ENCODE data around the gene SERPINA10.

Gene SERPINA10, protein sequence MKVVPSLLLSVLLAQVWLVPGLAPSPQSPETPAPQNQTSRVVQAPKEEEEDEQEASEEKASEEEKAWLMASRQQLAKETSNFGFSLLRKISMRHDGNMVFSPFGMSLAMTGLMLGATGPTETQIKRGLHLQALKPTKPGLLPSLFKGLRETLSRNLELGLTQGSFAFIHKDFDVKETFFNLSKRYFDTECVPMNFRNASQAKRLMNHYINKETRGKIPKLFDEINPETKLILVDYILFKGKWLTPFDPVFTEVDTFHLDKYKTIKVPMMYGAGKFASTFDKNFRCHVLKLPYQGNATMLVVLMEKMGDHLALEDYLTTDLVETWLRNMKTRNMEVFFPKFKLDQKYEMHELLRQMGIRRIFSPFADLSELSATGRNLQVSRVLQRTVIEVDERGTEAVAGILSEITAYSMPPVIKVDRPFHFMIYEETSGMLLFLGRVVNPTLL

DNA sequence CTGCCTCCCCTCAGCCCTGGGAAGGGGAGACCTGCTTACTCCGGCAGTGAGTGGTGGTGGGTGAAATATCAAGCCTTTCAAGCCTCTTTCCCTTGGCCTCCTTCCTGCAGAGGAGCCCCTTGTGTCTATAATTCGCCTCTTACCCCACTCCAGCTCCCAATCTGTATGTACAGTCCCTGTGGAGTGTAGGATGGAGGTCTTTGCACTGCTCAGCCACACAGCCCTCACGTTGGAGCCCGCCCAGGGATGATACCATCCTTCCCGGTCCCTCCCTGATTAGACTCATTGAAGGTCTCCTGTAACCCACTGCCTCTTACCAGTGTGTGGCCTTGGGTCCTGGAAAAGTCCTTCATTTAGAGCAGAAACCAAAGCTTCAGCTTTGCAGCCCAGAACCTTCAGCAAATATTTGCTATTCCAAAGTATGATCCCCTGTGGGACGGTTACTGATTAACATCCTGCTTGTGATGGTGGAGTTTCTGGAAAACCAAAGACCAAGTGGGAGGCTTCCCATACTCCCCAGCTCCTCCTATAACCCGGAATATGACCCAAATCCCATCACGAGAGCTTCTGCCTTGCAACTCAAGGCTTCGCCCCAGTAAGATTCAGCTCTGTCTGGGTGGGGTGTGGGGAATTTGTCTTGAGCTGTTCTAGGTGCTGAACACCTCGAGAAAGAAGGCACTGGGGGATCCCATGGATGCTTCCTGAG is at the start of gene SERPINA10:
Gene SERPINA10, minus strand, starts transcription at position 397 of the 706 bp plus-strand sequence. CDS start 2,675 bp downstream, outside the sequence.
- DNase-seq = no peak

DNA sequence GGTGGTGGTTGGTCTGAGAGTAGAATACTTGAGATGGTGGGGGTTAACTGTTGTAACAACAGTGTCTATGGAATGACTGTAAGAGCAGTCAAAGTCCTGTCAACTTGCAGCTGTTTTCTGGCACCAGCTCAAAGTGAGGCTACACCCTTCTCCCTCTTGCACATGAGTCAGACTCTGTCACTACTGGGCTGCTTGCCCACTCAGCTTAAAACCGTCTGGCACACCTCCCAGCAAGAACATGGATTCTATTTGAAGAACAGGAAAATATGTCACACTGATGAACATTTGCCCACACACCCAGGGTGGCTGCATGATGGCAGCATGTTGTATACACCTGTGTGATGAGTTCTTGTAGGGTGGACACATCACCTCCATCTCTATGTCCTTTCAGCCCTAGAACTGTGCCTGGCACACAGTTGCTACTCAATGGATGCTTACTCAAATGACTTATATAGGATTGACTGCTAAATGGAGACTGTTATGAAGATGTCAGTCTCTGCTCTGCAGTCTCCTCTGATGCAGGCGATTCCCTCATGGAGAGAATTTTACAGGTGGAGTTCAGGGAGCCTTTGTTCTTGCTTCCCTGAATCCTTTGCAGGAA is 49.4 kb upstream of the SERPINA10 start:
- no peak for DNase-seq

DNA sequence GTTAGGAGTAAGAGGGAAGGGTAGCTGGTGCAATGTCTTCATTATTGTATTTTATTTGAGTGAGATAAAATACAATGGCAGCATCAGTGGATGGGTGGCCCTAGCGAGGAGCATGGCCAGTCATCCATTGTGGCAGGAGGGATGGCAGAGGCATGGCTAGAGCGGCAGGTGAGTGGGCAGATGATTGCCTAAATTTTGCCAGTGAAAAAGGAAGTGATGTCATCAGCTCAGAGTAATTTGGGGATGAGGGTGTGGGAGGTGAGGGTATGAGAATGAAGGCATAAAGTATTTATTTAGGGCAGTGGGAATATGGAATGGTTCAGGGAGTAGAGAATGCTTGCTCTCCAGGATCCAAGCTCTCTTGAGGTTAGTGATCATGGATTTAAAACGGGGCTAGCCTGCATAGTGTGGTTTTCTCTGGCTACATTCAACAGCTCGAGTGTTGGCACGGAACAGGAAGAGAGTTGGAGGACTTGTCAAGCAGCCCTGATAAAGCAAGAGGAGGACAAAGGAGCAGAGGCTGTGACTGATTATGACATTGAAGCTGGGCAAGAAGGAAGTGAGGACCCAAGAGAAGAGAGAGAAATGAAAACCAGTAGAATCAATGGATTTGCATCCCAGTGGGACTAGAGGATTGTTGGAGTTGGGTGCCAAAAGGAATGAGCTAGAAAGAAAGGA is 48.7 kb upstream of the SERPINA10 start:
- no peak for DNase-seq

DNA sequence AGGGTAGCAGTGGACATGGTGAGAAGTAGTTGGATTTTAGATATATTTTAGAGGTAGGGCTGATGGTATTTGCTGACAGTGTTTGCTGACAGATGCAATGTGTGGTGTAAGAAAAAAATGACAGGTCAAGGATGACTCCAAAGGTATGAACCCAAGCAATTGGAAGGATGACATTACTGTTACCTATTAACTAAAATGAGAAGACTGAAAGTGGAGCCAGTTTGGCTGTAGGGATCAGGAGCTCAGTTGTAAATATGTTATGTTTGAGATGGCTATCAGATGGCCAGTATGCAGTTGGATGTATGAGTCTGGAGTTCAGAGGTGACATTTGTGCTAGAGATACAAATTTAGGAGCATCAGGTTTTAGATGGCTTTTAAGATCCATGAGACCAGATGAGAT is 47.5 kb upstream of the SERPINA10 start:
- no peak for DNase-seq

DNA sequence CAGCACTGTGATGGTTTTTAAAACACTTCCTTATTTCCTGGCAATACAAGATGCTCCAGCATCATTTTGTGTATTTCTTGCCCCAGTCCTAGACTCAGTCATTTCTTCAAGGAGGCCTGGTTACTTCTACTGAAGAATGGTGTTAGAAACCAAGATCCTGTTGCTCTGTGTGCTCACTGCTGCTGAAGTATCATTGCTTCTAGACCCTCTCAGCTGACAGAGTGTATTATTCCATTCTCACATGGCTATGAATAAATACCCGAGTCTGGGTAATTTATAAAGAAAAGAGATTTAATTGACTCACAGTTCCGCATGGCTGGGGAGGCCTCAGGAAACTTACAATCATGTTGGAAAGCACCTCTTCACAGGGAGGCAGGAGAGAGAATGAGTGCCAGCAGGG is 45.0 kb upstream of the SERPINA10 start:
- no peak for DNase-seq

DNA sequence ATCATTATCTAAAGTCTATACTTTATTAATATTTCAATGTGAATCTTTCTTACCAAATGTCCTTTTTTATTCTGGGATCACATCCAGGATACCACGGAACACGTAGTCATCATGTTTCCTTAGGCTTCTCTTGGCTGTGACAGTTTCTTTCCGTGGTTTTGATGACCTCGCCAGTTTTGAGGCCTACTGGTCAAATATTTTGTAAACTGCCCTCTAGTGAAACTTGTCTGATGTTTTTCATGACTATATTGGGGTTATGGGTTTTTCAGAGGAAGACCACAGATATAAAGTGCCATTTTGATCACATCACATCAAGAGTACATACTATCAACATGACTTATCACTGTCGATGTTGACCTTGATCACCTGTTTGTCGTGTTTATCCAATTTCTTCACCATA is 44.2 kb upstream of the SERPINA10 start:
- DNase-seq = no peak

DNA sequence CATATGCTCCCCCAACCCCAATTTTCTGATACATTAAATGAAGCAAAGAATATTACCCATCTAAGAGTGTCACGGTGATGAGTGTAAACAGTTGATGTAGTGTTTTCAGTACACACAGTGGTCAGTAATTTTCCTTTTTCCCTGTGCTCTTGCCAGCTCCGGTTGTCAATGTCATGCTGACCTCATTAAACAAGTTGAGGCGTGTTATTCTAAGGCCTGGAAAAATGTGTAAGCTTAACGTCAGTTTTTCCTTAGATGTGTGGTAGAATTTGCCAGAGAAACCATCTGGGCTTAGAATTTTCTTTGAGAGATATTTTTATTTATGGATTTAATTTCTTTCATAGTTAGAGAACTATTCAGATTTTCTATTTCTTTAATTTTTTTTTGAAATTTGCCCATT is 41.8 kb upstream of the SERPINA10 start:
- no peak for DNase-seq

DNA sequence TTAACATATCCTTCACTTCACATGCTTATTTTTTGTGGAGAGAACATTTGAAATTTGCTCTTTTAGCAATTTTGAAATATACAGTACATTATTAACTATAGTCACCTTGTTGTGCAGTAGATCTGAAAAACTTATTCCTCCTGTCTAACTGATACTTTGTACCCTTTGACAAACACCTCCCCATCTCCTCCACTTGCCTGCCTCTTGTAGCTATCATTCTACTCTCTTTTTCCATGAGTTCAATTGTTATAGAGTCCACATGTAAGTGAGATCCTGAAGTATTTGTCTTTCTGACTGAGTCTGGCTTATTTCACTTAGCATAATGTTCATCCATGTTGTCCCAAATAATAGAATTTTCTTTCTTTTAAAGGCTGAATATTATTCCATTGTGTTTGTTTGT is 39.5 kb upstream of the SERPINA10 start:
- DNase-seq = no peak

DNA sequence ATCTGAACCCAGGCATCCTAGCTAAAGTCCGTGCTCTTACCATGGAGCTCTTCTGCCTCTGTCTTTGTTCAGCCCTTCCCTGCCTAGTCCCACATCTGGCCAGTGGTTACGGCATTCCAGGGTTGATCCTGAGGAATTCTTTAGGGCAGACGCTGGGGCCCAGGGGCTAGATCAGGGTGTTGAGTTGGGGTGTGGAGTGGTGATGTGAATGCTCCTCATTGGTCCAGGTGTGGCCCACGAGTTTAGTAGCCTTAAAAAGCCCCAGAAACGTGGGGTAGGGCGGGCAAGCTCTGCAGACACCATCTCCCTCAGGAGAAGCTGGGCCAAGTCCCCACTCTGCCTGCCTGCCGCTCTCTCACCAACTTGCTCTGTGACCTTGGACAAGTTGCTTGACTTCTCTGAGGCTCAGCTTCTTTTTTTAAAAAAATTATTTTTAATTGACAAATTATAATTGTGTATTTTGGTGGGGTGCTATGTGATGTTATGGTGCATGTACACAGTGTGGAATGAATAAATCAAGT is 39.1 kb upstream of the SERPINA10 start:
- DNase-seq = no peak

DNA sequence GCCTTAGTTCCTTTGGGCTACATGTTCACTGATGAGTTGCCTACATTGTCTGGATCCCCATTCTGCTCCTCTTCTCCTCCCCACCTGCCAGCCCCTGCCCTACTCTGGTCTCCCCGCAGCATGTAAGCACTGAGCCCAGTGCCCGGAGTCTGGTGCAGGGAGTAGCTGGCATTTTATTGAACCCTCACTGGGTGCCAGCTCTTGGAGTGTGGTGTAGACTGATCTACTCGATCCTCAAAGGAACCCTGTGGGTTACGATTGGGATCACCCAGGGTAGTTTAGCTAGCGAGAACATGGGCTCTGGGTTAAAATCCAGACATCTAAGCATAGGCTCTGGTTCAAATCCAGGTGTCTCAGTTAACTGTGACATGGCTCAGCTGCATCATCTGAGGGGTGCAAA is 38.4 kb upstream of the SERPINA10 start:
- no peak for DNase-seq

DNA sequence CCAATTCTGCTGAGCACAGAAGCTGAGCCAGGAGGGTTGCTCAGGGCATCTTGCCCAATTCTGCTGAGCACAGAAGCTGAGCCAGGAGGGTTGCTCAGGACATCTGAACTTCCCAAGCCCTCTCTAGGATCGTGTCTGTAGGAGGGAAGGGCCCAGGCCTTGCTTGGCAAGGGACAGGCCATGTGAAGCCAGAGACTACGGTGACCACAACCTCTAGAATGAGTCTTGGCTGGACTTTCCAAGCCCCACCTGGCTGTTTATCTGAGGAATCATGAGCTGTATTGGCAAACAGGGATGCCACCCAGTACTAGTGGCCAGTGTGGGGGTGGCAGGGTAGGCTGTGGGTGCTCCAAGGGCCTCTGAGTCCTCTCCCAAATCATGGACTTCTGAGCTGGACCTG is 37.8 kb upstream of the SERPINA10 start:
- no peak for DNase-seq

DNA sequence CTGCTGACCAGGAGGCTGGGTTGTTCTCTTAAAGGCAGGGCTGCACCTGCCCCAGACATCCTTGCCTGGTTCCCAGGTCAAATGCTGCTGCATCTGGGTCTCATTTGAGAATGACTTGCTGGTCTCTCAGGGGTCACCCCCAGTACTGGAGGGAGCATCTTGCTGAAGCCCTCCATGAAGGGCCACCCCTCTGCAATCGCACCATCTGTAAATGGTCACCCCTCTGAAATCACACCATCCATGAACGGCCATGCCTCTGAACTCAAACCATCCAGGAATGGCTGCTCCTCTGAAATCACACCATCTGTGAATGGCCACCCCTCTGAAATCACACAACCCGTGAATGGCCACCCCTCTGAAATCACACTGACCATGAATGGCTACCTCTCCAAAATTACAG is 37.4 kb upstream of the SERPINA10 start:
- no peak for DNase-seq

DNA sequence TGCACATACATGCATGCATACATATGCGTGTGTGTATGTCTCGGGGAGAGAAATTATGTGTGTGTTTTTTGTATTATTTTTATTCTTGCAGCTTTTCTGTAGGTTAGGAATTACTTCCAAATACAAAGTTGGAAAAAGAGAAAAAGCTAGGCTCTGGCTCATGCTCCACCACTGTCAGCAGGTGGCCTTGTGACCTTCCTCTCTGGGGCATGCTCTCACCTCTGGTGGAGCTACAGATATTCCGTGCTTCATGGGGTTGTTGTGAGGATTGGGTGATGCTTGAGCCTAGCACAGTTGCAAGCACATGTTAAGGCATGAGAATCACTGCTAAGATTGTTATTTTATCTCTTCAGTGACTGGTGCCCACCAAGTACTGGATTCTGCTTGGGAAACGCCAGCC is 36.8 kb upstream of the SERPINA10 start:
- DNase-seq = no peak

DNA sequence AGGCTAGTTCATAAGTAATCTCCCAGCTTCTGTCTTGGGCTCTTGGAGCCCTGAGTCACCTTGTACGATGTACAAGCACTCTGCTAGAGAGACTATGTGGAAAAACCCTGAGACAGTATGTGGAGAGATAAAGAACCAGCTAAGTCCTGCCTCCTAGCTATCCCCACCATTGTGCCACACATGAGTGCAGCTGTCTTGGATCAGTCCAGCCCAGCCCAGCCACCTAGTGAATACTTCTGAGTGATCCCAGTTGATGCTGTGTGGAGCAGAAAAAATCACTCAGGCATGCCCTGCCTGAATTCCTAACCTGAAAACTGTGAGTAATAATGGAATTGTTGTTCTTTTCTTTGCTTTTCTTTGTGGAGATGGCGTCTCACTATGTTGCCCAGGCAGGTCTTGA is 35.1 kb upstream of the SERPINA10 start:
- DNase-seq = no peak

DNA sequence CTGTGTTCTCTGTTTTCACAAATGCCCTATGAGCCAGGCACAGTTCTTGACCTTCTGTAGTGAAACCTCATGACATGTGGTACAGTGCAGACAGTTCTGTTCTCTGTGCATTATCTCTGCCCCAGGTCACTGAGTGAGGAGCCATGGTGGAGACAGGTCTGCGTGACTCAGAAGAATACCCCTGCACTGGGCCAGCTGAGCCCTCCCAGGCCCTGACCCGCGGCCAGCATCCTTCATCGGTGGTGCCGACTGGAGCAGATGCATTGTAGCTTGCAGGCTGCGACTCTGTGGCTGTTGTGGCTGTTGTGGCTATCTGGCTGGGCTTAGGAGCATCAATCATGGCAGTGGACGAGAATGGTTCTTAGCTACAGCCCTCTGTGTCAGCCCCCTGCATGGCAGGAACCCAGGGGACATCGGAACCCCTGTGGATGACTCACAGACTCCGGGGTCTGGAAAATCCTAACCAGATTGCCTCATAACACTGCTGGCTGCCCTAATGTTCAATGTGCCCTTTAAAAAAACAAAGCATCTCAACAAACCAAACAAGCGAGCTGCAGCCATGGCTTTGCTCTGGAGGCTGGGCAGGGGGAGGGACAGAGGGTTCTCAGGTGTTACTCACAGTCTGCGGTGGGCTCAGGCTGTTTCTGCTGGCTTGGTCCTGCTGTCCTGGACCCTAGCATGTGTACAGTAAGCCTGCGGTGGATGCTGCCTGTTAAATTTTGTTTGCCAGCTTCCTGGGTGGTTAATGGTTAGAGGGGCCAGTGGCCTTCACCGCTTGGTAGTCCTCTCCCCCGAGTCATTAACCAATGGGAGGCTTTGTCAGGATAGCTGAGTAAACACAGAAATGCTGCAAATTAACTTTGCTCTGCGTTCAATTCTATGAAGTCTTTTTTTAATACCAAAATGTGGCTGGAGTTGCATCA is 29.8 kb upstream of the SERPINA10 start, which contains the start of gene SERPINA6:
Gene SERPINA6, minus strand, starts transcription at position 689 of the 923 bp plus-strand sequence. CDS start 8,688 bp downstream, outside the sequence.
- DNase-seq = no peak

DNA sequence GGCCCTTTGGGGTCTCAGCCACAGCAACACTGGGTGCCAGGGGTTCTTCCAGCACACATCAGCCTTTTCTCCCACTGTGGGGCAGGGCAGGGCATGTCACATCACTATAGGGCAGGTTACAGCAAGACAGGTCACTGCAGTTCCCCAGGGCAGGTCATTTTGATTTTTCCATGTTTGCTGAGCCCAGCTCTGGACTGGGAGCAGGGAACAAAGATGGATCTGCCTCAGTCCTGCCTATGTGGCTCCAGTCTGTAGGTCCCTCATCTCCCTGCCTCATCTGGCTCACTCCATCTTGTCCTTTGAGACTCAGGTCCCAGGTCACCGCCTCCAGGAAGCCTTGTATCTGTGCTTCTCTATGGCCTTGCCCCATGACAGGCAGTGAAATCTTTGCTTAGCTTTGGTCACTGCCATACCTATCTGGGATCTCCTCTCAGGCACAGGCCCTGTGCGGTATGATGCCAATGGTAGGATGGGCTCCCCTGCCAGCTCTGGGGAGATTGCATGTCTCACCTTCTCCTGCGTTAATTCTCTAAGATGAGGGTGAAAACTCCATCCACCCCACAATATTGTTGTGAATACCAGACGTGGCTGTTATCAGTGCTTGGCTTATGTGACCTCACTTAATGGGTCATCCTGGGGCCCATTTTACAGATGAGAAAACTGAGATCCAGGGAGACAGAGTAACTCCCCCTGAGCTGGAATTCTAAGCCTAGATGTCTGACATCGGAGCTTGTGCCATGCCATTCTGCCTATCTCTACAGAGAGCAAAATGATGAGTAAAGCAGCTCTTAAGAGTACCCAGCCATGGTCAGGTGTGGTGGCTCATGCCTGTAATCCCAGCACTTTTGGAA is 28.6 kb upstream of the SERPINA10 start:
- no peak for DNase-seq

DNA sequence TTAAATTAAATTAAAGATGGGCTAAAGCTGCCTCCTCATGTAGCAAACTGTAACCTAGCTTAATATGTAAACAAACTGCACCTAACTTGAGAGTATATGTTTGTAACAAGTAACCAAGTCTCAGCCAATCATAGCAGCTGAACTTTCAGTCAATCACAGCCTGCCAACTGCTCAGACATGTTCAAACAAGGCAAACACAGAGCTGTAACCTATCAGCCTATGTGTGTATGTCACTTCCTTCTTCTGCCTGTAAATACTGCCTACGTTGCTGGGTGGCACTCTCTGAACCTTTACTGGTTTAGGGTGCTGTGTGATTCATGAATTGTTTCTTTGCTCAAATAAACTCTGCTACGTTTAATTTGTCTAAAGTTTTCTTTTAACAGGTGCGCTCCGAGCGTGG is 27.2 kb upstream of the SERPINA10 start:
- no peak for DNase-seq

DNA sequence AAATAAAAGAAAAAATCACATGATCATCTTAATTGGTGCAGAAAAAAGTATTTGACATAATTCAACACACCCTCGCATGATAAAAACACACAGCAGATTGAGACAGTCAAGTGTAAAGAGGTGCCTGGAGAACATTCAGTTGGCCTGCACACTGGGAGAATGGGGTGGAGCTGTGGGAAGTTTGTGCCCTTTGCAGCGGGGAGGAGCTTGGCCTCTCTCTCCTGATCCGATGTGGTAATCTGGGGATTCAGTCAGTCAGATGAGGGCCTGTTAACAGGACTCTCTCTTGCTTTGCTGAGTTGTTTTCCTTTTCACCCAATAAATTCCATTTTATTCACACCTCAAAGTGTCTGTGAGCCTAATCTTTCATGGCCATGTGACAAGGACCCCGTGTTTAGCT is 24.2 kb upstream of the SERPINA10 start:
- no peak for DNase-seq

DNA sequence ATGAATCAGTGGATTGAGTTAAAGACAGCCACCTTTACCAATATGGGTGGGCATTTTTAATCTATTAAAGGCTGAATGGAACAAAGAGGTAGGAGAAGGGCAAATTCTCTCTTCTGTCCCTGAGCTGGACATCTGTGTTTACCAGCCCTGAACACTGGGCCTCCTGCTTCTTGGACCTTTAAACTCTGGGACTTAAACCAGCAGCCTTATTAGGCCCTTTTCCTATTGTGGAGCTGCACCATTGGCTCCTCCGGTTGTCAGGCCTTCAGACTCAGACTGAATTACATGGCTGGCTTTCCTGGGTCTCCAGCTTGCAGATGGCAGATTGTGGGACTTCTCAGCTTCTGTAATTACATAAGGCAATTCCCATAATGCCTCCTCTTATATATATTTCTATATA is 23.6 kb upstream of the SERPINA10 start:
- DNase-seq = no peak

DNA sequence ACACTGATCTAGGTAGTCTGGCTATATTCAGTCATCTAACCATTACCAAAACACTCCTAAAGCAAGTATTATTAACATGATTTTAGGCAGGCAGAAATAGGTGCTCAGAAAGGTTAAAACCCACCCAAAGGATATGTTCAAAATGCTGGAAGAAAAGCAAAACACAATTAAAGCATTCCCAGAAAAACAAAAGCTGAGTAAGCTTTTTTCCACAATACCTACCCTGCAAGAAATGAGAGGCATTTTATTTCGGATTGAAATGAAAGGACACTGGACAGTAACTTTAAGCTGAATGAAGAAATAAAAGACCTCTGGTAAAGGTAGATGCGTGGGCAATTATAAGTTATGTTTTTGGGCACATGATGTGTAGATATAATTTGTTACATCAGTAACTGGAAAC is 21.8 kb upstream of the SERPINA10 start:
- no peak for DNase-seq

All from NCI-H187 (cell line).